Liver (tissue), 9 donors: Measurements from ENCODE around the gene GPATCH3. TPM values are rescaled to one million over a fixed set of nuclear protein-coding genes. Genes with fewer than 3 reads are reported as not detected.

Experiments used
- DNase-seq: peaks from one replicate; pipeline ENCODE4 v3.0.0-alpha.2; 2017; ENCODE audit warnings: low spot score
- H3K27ac ChIP-seq, 2 donors: one replicate each; pipeline ENCODE4 v1.7.0; 2013; ENCODE audit warnings: inconsistent platforms in 2 of 2, low read length in 2 of 2, control low read depth in 1 of 2, low read depth in 1 of 2, mild to moderate bottlenecking in 1 of 2
- H3K27me3 ChIP-seq, 4 donors: one replicate each; pipeline versions ENCODE4 v1.6.1 to v1.7.0; 2013; ENCODE audit warnings: low read length in 3 of 4, inconsistent platforms in 1 of 4, mild to moderate bottlenecking in 1 of 4, moderate library complexity in 1 of 4; ENCODE audit not compliant: control insufficient read depth in 4 of 4, insufficient read depth in 4 of 4
- H3K36me3 ChIP-seq, 4 donors: one replicate each; pipeline versions ENCODE4 v1.6.1 to v1.7.0; 2013; ENCODE audit warnings: low read length in 3 of 4, mild to moderate bottlenecking in 3 of 4, low read depth in 1 of 4, moderate library complexity in 1 of 4; ENCODE audit not compliant: control insufficient read depth in 4 of 4, insufficient read depth in 3 of 4
- H3K4me1 ChIP-seq, 4 donors: one replicate each; pipeline versions ENCODE4 v1.6.1 to v1.7.0; 2013; ENCODE audit warnings: low read length in 3 of 4, mild to moderate bottlenecking in 3 of 4, moderate library complexity in 1 of 4; ENCODE audit not compliant: control insufficient read depth in 4 of 4, insufficient read depth in 4 of 4
- H3K4me3 ChIP-seq, 3 donors: one replicate each; pipeline versions ENCODE4 v1.6.1 to v1.7.0; 2013; ENCODE audit warnings: low read length in 3 of 3, control low read depth in 1 of 3, low read depth in 1 of 3, mild to moderate bottlenecking in 1 of 3
- H3K9ac ChIP-seq, 2 donors: one replicate each; pipeline ENCODE4 v1.7.0; 2013; ENCODE audit warnings: low read length in 2 of 2, mild to moderate bottlenecking in 2 of 2, moderate library complexity in 2 of 2, control low read depth in 1 of 2, low read depth in 1 of 2
- H3K9me3 ChIP-seq, 4 donors: one replicate each; pipeline versions ENCODE4 v1.6.1 to v1.7.0; 2013; ENCODE audit warnings: low read length in 3 of 4; ENCODE audit not compliant: control insufficient read depth in 4 of 4
- HNF4A ChIP-seq, 2 donors: conservative IDR thresholded peaks; 2 replicates each; pipeline ENCODE4 v1.6.1; 2016; ENCODE audit warnings: antibody characterized with exemption in 2 of 2, mild to moderate bottlenecking in 2 of 2
- HNF4G ChIP-seq: IDR thresholded peaks from 2 replicates; pipeline ENCODE4 v1.6.1; 2016; ENCODE audit warnings: antibody characterized with exemption
- JUND ChIP-seq, 2 donors: IDR thresholded peaks; 2 replicates each; pipeline ENCODE4 v1.6.1; 2016; ENCODE audit warnings: antibody characterized with exemption in 2 of 2
- NR2F2 ChIP-seq: IDR thresholded peaks from 2 replicates; pipeline ENCODE4 v1.6.1; 2016; ENCODE audit warnings: antibody characterized with exemption
- REST ChIP-seq: IDR thresholded peaks from 2 replicates; pipeline ENCODE4 v1.6.1; 2016; ENCODE audit warnings: antibody characterized with exemption, mild to moderate bottlenecking
- RXRA ChIP-seq, 2 donors: IDR thresholded peaks; 2 replicates each; pipeline ENCODE4 v1.6.1; 2017 to 2018; ENCODE audit warnings: antibody characterized with exemption in 2 of 2, mild to moderate bottlenecking in 1 of 2
- SP1 ChIP-seq: IDR thresholded peaks from 2 replicates; pipeline ENCODE4 v1.6.1; 2018; ENCODE audit warnings: antibody characterized with exemption, mild to moderate bottlenecking
- YY1 ChIP-seq: IDR thresholded peaks from 2 replicates; pipeline ENCODE4 v1.6.1; 2016; ENCODE audit warnings: antibody characterized with exemption, mild to moderate bottlenecking
- ZBTB33 ChIP-seq: IDR thresholded peaks from 2 replicates; pipeline ENCODE4 v1.6.1; 2016; ENCODE audit warnings: antibody characterized with exemption
- WGBS: extraction: QIAGEN DNeasy Blood & Tissue Kit; methylation state at CpG from one replicate; pipeline ENCODE4 v1.1.7; 2013; 5-methylcytosine and 5-hydroxymethylcytosine counted together
- polyA plus RNA-seq, 2 donors: library from polyadenylated mRNA; stranded (reverse) in 1 of 2; unstranded in 1 of 2; fragments of 200-250 nt in 1 of 2; fragments of >200 nt in 1 of 2; fragmentation: Nextera tagmentation in 1 of 2; extraction: Ambion mirVana in 1 of 2; gene quantifications; one replicate each; pipeline versions ENCODE4 v1.2.1 to v1.2.3, GENCODE V29; 2013 to 2015
- total RNA-seq, 2 donors: library from RNA; depleted of rRNA; stranded (reverse); fragments of >200 nt; gene quantifications; one replicate each; pipeline ENCODE4 v1.2.3, GENCODE V29; 2014
- TF ChIP-seq, protein P1 (sequence below): IDR thresholded peaks from 2 replicates; pipeline ENCODE4 v1.6.1; 2016; ENCODE audit warnings: antibody characterized with exemption
- donor health status: healthy.
- donor health status: healthy.
- donor health status: healthy.
- donor health status: healthy.
- donor health status: healthy.

The GPATCH3 gene
- total and polyA plus RNA-seq, 4 donors, result 5.8 to 6.3 (median 6.2) TPM

GRCh38 chr1:26909951-26910342, 9.7 kb upstream of the GPATCH3 start:
- Histone ChIP-seq H3K4me1 (peaks cover 3 to 37% (median 19%) of the 10 kb centered on the region in 4 donors), H3K27ac (peak overlapping the region; percentile 97 to 99), H3K27me3 (no peaks in the 10 kb centered on the region), H3K9me3 (no peaks in the 10 kb centered on the region), H3K36me3 (peaks cover 0 to 6% (median under 1%) of the 10 kb centered on the region in 4 donors), H3K9ac (no peak overlapping the region), H3K4me3 (no peak overlapping the region)
- no peak for TF ChIP-seq NR2F2
- no peak for TF ChIP-seq REST
- 41% methylated on average over 3 of the region's 3 CpGs for WGBS
- no peak for DNase-seq

DNA sequence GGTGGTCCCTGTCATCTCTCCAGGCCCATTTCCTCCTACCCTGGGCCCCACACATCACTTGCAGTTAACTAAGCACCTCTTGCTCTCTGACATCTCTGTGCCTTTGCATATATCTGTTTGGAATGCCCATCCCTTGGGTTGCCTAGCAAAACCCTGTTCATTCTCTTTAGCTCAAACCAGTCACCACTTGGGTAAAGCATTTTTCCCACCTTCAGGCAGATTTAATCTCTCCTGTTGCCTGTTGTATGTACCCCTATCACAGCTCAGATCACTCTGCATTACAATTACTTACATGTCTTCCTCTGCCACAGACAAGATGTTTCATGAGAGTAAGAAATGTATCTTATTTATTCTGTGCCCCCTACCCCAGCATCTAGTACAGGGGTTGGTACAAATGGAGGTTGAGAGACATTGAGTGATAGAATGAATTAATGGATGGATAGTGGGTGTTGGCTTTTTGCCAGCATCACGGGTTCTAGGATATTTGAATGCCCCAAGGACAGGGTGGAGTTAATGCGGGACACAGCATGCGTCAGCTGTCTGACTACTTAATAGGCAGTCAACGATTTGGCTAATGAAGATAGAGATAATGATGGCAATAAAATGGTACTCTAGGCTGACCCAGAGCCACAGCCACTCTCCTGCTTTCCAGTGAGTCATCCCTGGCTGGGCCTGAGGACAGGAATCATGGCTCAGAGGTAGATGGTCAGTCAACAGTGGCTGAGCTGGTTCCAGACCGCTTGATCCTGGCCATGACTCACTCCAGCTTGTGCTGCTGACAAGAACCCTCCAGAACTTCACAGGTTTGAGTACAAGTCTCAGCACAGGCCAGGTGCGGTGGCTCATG, 7.0 kb upstream of the GPATCH3 start:
- peaks cover 3 to 30% (median 16%) of the 10 kb centered on the region in 4 donors for H3K4me1 ChIP-seq
- H3K36me3 ChIP-seq, result peaks cover 0 to 6% (median under 1%) of the 10 kb centered on the region in 4 donors
- no peak for DNase-seq
- H3K27ac ChIP-seq, result peak overlapping the region; percentile 47 to 52
- H3K27me3 ChIP-seq, result no peaks in the 10 kb centered on the region
- TF ChIP-seq NR2F2, result no peak
- TF ChIP-seq HNF4G, result no peak
- no peak for TF ChIP-seq SP1
- peak in 1 of 2 donors; percentile 42 for TF ChIP-seq HNF4A (conservative IDR thresholded peaks at IDR 0.05)
- peak in 1 of 2 donors; percentile 38 for TF ChIP-seq RXRA (IDR thresholded peaks at IDR 0.05)
- TF ChIP-seq JUND (IDR thresholded peaks at IDR 0.05), result peak in 1 of 2 donors; percentile 84
- TF ChIP-seq YY1, result no peak
- TF ChIP-seq REST, result no peak
- TF ChIP-seq ZBTB33, result peak; percentile 34
- TF ChIP-seq, protein P1, sequence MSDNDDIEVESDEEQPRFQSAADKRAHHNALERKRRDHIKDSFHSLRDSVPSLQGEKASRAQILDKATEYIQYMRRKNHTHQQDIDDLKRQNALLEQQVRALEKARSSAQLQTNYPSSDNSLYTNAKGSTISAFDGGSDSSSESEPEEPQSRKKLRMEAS, result no peak
- WGBS, result 62% methylated on average over 6 of the region's 6 CpGs
- no peaks in the 10 kb centered on the region for H3K9me3 ChIP-seq
- no peak overlapping the region for H3K4me3 ChIP-seq
- H3K9ac ChIP-seq, result no peak overlapping the region
